HEK293T (cell line): ENCODE measurements around the gene TDRD5.
"Not testable (repeated sequence)": the region's sequence is repeated elsewhere in the genome, so short reads cannot be mapped to it uniquely, and the experiment has no call there.

Experiments
- CTCF ChIA-PET: fragments of 350-600 bp; formaldehyde crosslinking; extraction: SDS; loops from one replicate; lab custom pipeline; 2021; ENCODE audit warnings: antibody characterized with exemption, inconsistent platforms; lab: Yijun Ruan, JAX
- POLR2A ChIA-PET: fragments of 350-600 bp; formaldehyde crosslinking; extraction: SDS; loops from one replicate; lab custom pipeline; 2020; ENCODE audit warnings: antibody characterized with exemption, inconsistent platforms; lab: Yijun Ruan, JAX
- DNase-seq: peaks from one replicate; pipeline ENCODE4 v3.0.0; 2012; ENCODE audit warnings: mixed read lengths; ENCODE audit errors: extremely low spot score
- ARNT ChIP-seq: fragments of 450-650 bp; IDR thresholded peaks from 2 replicates; pipeline ENCODE4 v1.6.1; 2017; ENCODE audit warnings: mild to moderate bottlenecking
- BHLHE40 ChIP-seq: fragments of 450-650 bp; IDR thresholded peaks from 2 replicates; pipeline ENCODE4 v1.6.1; 2016; ENCODE audit warnings: mild to moderate bottlenecking, moderate library complexity, borderline replicate concordance
- CTBP1 ChIP-seq: fragments of 450-650 bp; IDR thresholded peaks from 2 replicates; pipeline ENCODE4 v1.6.1; 2016; ENCODE audit warnings: borderline replicate concordance
- ELF4 ChIP-seq: fragments of 450-650 bp; IDR thresholded peaks from 2 replicates; pipeline ENCODE4 v1.6.1; 2017; ENCODE audit warnings: antibody characterized with exemption
- FOXA1 ChIP-seq: fragments of 450-650 bp; IDR thresholded peaks from 2 replicates; pipeline ENCODE4 v1.6.1; 2016; ENCODE audit warnings: mild to moderate bottlenecking
- FOXK2 ChIP-seq: fragments of 450-650 bp; IDR thresholded peaks from 2 replicates; pipeline ENCODE4 v1.6.1; 2016; ENCODE audit warnings: mild to moderate bottlenecking
- FOXM1 ChIP-seq: fragments of 450-650 bp; IDR thresholded peaks from 2 replicates; pipeline ENCODE4 v1.6.1; 2017; ENCODE audit warnings: mild to moderate bottlenecking, borderline replicate concordance
- HDGF ChIP-seq: fragments of 450-650 bp; IDR thresholded peaks from 2 replicates; pipeline ENCODE4 v1.6.1; 2017; ENCODE audit warnings: antibody characterized with exemption, borderline replicate concordance
- L3MBTL2 ChIP-seq: fragments of 450-650 bp; conservative IDR thresholded peaks from 2 replicates; pipeline ENCODE4 v1.6.1; 2016; ENCODE audit warnings: mild to moderate bottlenecking
- LEF1 ChIP-seq: fragments of 450-650 bp; IDR thresholded peaks from 2 replicates; pipeline ENCODE4 v1.6.1; 2017; ENCODE audit warnings: mild to moderate bottlenecking, borderline replicate concordance
- NFRKB ChIP-seq: fragments of 450-650 bp; IDR thresholded peaks from 2 replicates; pipeline ENCODE4 v1.6.1; 2016; ENCODE audit warnings: mild to moderate bottlenecking, moderate library complexity
- PKNOX1 ChIP-seq: fragments of 450-650 bp; IDR thresholded peaks from 2 replicates; pipeline ENCODE4 v1.6.1; 2016
- SP1 ChIP-seq: fragments of 450-650 bp; IDR thresholded peaks from 2 replicates; pipeline ENCODE4 v1.6.1; 2017
- SUZ12 ChIP-seq: fragments of 450-650 bp; IDR thresholded peaks from 2 replicates; pipeline ENCODE4 v1.6.1; 2016; ENCODE audit warnings: mild to moderate bottlenecking
- TARDBP ChIP-seq: fragments of 450-650 bp; IDR thresholded peaks from 2 replicates; pipeline ENCODE4 v1.6.1; 2016
- ZNF384 ChIP-seq: fragments of 450-650 bp; IDR thresholded peaks from 2 replicates; pipeline ENCODE4 v1.6.1; 2016

The TDRD5 gene

GRCh38 chr1:179677882-179678281, 86.2 kb downstream of the TDRD5 start:
- TF ChIP-seq L3MBTL2 (no peak), SUZ12 (no peak), ARNT (no peak), ELF4 (no peak), PKNOX1 (no peak), SP1 (no peak)
- DNase-seq: no peak
- POLR2A ChIA-PET: no interaction called here
- CTCF ChIA-PET: no interaction called here

GRCh38 chr1:179694530-179694929, 102.9 kb downstream of the TDRD5 start:
- CTCF ChIA-PET: interaction anchor here (0.7 kb wide), 1 partner anchor 120 kb away, joined by 5 read pairs; no protein-coding TSS in a partner anchor
- POLR2A ChIA-PET, DNase-seq: not testable (repeated sequence)

- TF ChIP-seq LEF1: no peak
- TF ChIP-seq NFRKB: no peak
- no peak for TF ChIP-seq FOXK2
- TF ChIP-seq TARDBP: no peak
- no peak for TF ChIP-seq ARNT
- no peak for TF ChIP-seq HDGF
- TF ChIP-seq CTBP1: no peak
- TF ChIP-seq BHLHE40: no peak
- TF ChIP-seq SP1: no peak
- TF ChIP-seq ELF4: no peak
- TF ChIP-seq SUZ12: no peak
- TF ChIP-seq PKNOX1: no peak
- TF ChIP-seq FOXM1: no peak
- no peak for TF ChIP-seq FOXA1
- POLR2A ChIA-PET: no interaction called here
- no peak for DNase-seq
- CTCF ChIA-PET: interaction anchor here (12.5 kb wide), 1 partner anchor 109 kb away, joined by 288 read pairs; no protein-coding TSS in a partner anchor
Observed at GRCh38 chr1:179702946-179703539, 111.4 kb downstream of the TDRD5 start.

- DNase-seq: peak; percentile 73
- POLR2A ChIA-PET: interaction anchor here (0.6 to 1.0 kb wide), 2 partner anchors 104 to 796 kb away, joined by 4 read pairs; partner anchors contain the start of gene ACBD6
- CTCF ChIA-PET: interaction anchor here (0.6 to 12.5 kb wide), 15 partner anchors 8 to 771 kb away, joined by 3 to 288 read pairs (median 4); no protein-coding TSS in a partner anchor
- TF ChIP-seq SUZ12 (no peak), FOXM1 (no peak), NFRKB (no peak), FOXA1 (no peak)
Observed at GRCh38 chr1:179706339-179706941, 114.8 kb downstream of the TDRD5 start.

- TF ChIP-seq FOXM1: no peak
- TF ChIP-seq ZNF384: no peak
- TF ChIP-seq LEF1: no peak
- no peak for TF ChIP-seq SUZ12
- no peak for TF ChIP-seq SP1
- no peak for TF ChIP-seq FOXK2
- TF ChIP-seq CTBP1: no peak
- no peak for TF ChIP-seq PKNOX1
- TF ChIP-seq ARNT: no peak
- CTCF ChIA-PET: interaction anchor here (12.5 kb wide), 1 partner anchor 105 kb away, joined by 288 read pairs; no protein-coding TSS in a partner anchor
- DNase-seq: no peak
- POLR2A ChIA-PET: no interaction called here
Observed at GRCh38 chr1:179707406-179707805, 115.8 kb downstream of the TDRD5 start.

GRCh38 chr1:179708434-179709195, 117.0 kb downstream of the TDRD5 start:
- ChIA-PET POLR2A (no interaction called here), CTCF (interaction anchor here (12.5 kb wide), 1 partner anchor 103 kb away, joined by 288 read pairs; no protein-coding TSS in a partner anchor)
- no peak for DNase-seq
- TF ChIP-seq TARDBP: no peak
- TF ChIP-seq LEF1: no peak
- TF ChIP-seq FOXM1: no peak
